ENCODE measurements around the gene OSBPL8. TPM values are rescaled to one million over a fixed set of nuclear protein-coding genes. Genes with fewer than 3 reads are reported as not detected.

The OSBPL8 gene
- total and polyA plus RNA-seq, 2 donors, result 32.7 to 41.7 TPM

- no peaks in the 10 kb centered on the region for H3K9me3 ChIP-seq (ENCODE audit: control insufficient read depth in 2 of 2, insufficient read depth in 1 of 2, low read length in 1 of 2)
- no peak overlapping the region for H3K27ac ChIP-seq (ENCODE audit: low read depth in 1 of 2, low read length in 1 of 2)
- DNase-seq (ENCODE audit: low read depth in 6 of 9, low spot score in 9 of 9), result no peak
- no peaks in the 10 kb centered on the region for H3K36me3 ChIP-seq (ENCODE audit: control insufficient read depth in 2 of 2, insufficient read depth in 2 of 2, low read length in 1 of 2)
- no peaks in the 10 kb centered on the region for H3K4me1 ChIP-seq (ENCODE audit: control insufficient read depth in 2 of 2, insufficient read depth in 2 of 2, low read length in 2 of 2)
- no peak overlapping the region for H3K4me3 ChIP-seq (ENCODE audit: low read length in 2 of 2)
- WGBS, result 83% methylated on average over 3 of the region's 3 CpGs
- no peaks in the 10 kb centered on the region for H3K27me3 ChIP-seq (ENCODE audit: control insufficient read depth in 2 of 2, insufficient read depth in 1 of 2, low read length in 1 of 2)
Observed at GRCh38 chr12:76583301-76583700, 23.7 kb upstream of the OSBPL8 start.

GRCh38 chr12:76573840-76574373, 14.3 kb upstream of the OSBPL8 start:
- H3K4me3 ChIP-seq (ENCODE audit: low read length in 2 of 2), result no peak overlapping the region
- no peaks in the 10 kb centered on the region for H3K27me3 ChIP-seq (ENCODE audit: control insufficient read depth in 2 of 2, insufficient read depth in 1 of 2, low read length in 1 of 2)
- no peak overlapping the region for H3K27ac ChIP-seq (ENCODE audit: low read depth in 1 of 2, low read length in 1 of 2)
- WGBS, result 100% methylated on average over 1 of the region's 1 CpG
- no peaks in the 10 kb centered on the region for H3K4me1 ChIP-seq (ENCODE audit: control insufficient read depth in 2 of 2, insufficient read depth in 2 of 2, low read length in 2 of 2)
- no peaks in the 10 kb centered on the region for H3K36me3 ChIP-seq (ENCODE audit: control insufficient read depth in 2 of 2, insufficient read depth in 2 of 2, low read length in 1 of 2)
- no peak for DNase-seq (ENCODE audit: low read depth in 6 of 9, low spot score in 9 of 9)
- H3K9me3 ChIP-seq (ENCODE audit: control insufficient read depth in 2 of 2, insufficient read depth in 1 of 2, low read length in 1 of 2), result peaks cover 0 to 8% of the 10 kb centered on the region in 2 donors

- Histone ChIP-seq H3K9me3 (ENCODE audit: control insufficient read depth in 2 of 2, insufficient read depth in 1 of 2, low read length in 1 of 2) (peaks cover 0 to 8% of the 10 kb centered on the region in 2 donors), H3K36me3 (ENCODE audit: control insufficient read depth in 2 of 2, insufficient read depth in 2 of 2, low read length in 1 of 2) (no peaks in the 10 kb centered on the region), H3K4me1 (ENCODE audit: control insufficient read depth in 2 of 2, insufficient read depth in 2 of 2, low read length in 2 of 2) (no peaks in the 10 kb centered on the region), H3K27ac (ENCODE audit: low read depth in 1 of 2, low read length in 1 of 2) (no peak overlapping the region), H3K4me3 (ENCODE audit: low read length in 2 of 2) (no peak overlapping the region), H3K27me3 (ENCODE audit: control insufficient read depth in 2 of 2, insufficient read depth in 1 of 2, low read length in 1 of 2) (no peaks in the 10 kb centered on the region)
- WGBS, result 97% methylated on average over 3 of the region's 3 CpGs
- DNase-seq (ENCODE audit: low read depth in 6 of 9, low spot score in 9 of 9), result no peak
Observed at GRCh38 chr12:76571256-76571655, 11.7 kb upstream of the OSBPL8 start.

GRCh38 chr12:76569685-76570604, 10.4 kb upstream of the OSBPL8 start:
- Histone ChIP-seq H3K9me3 (ENCODE audit: control insufficient read depth in 2 of 2, insufficient read depth in 1 of 2, low read length in 1 of 2) (peaks cover 0 to 8% of the 10 kb centered on the region in 2 donors), H3K36me3 (ENCODE audit: control insufficient read depth in 2 of 2, insufficient read depth in 2 of 2, low read length in 1 of 2) (no peaks in the 10 kb centered on the region), H3K4me1 (ENCODE audit: control insufficient read depth in 2 of 2, insufficient read depth in 2 of 2, low read length in 2 of 2) (no peaks in the 10 kb centered on the region), H3K4me3 (ENCODE audit: low read length in 2 of 2) (no peak overlapping the region), H3K27me3 (ENCODE audit: control insufficient read depth in 2 of 2, insufficient read depth in 1 of 2, low read length in 1 of 2) (no peaks in the 10 kb centered on the region), H3K27ac (ENCODE audit: low read depth in 1 of 2, low read length in 1 of 2) (no peak overlapping the region)
- WGBS, result 55% methylated on average over 4 of the region's 4 CpGs
- peak in 1 of 9 donors; percentile 22 for DNase-seq (ENCODE audit: low read depth in 6 of 9, low spot score in 9 of 9)

- H3K36me3 ChIP-seq (ENCODE audit: control insufficient read depth in 2 of 2, insufficient read depth in 2 of 2, low read length in 1 of 2), result no peaks in the 10 kb centered on the region
- H3K27ac ChIP-seq (ENCODE audit: low read depth in 1 of 2, low read length in 1 of 2), result no peak overlapping the region
- no peaks in the 10 kb centered on the region for H3K27me3 ChIP-seq (ENCODE audit: control insufficient read depth in 2 of 2, insufficient read depth in 1 of 2, low read length in 1 of 2)
- WGBS, result 93% methylated on average over 3 of the region's 3 CpGs
- no peaks in the 10 kb centered on the region for H3K4me1 ChIP-seq (ENCODE audit: control insufficient read depth in 2 of 2, insufficient read depth in 2 of 2, low read length in 2 of 2)
- no peak overlapping the region for H3K4me3 ChIP-seq (ENCODE audit: low read length in 2 of 2)
- no peak for DNase-seq (ENCODE audit: low read depth in 6 of 9, low spot score in 9 of 9)
- H3K9me3 ChIP-seq (ENCODE audit: control insufficient read depth in 2 of 2, insufficient read depth in 1 of 2, low read length in 1 of 2), result peaks cover 0 to 8% of the 10 kb centered on the region in 2 donors
Observed at GRCh38 chr12:76568888-76569551, 9.4 kb upstream of the OSBPL8 start.

- DNase-seq (ENCODE audit: low read depth in 6 of 9, low spot score in 9 of 9), result no peak
- H3K4me3 ChIP-seq (ENCODE audit: low read length in 2 of 2), result no peak overlapping the region
- H3K27ac ChIP-seq (ENCODE audit: low read depth in 1 of 2, low read length in 1 of 2), result no peak overlapping the region
- 98% methylated on average over 3 of the region's 3 CpGs for WGBS
- no peaks in the 10 kb centered on the region for H3K36me3 ChIP-seq (ENCODE audit: control insufficient read depth in 2 of 2, insufficient read depth in 2 of 2, low read length in 1 of 2)
- H3K27me3 ChIP-seq (ENCODE audit: control insufficient read depth in 2 of 2, insufficient read depth in 1 of 2, low read length in 1 of 2), result no peaks in the 10 kb centered on the region
- no peaks in the 10 kb centered on the region for H3K4me1 ChIP-seq (ENCODE audit: control insufficient read depth in 2 of 2, insufficient read depth in 2 of 2, low read length in 2 of 2)
- no peaks in the 10 kb centered on the region for H3K9me3 ChIP-seq (ENCODE audit: control insufficient read depth in 2 of 2, insufficient read depth in 1 of 2, low read length in 1 of 2)
Observed at GRCh38 chr12:76568130-76568529, 8.6 kb upstream of the OSBPL8 start.

- Histone ChIP-seq H3K9me3 (ENCODE audit: control insufficient read depth in 2 of 2, insufficient read depth in 1 of 2, low read length in 1 of 2) (no peaks in the 10 kb centered on the region), H3K27ac (ENCODE audit: low read depth in 1 of 2, low read length in 1 of 2) (no peak overlapping the region), H3K4me3 (ENCODE audit: low read length in 2 of 2) (no peak overlapping the region), H3K27me3 (ENCODE audit: control insufficient read depth in 2 of 2, insufficient read depth in 1 of 2, low read length in 1 of 2) (no peaks in the 10 kb centered on the region), H3K36me3 (ENCODE audit: control insufficient read depth in 2 of 2, insufficient read depth in 2 of 2, low read length in 1 of 2) (no peaks in the 10 kb centered on the region), H3K4me1 (ENCODE audit: control insufficient read depth in 2 of 2, insufficient read depth in 2 of 2, low read length in 2 of 2) (no peaks in the 10 kb centered on the region)
- WGBS, result 96% methylated on average over 2 of the region's 2 CpGs
- no peak for DNase-seq (ENCODE audit: low read depth in 6 of 9, low spot score in 9 of 9)
Observed at GRCh38 chr12:76563061-76563460, 3.5 kb upstream of the OSBPL8 start.

- peaks cover 0 to 3% of the 10 kb centered on the region in 2 donors for H3K4me1 ChIP-seq (ENCODE audit: control insufficient read depth in 2 of 2, insufficient read depth in 2 of 2, low read length in 2 of 2)
- H3K4me3 ChIP-seq (ENCODE audit: low read length in 2 of 2), result no peak overlapping the region
- H3K27ac ChIP-seq (ENCODE audit: low read depth in 1 of 2, low read length in 1 of 2), result no peak overlapping the region
- H3K27me3 ChIP-seq (ENCODE audit: control insufficient read depth in 2 of 2, insufficient read depth in 1 of 2, low read length in 1 of 2), result no peaks in the 10 kb centered on the region
- H3K9me3 ChIP-seq (ENCODE audit: control insufficient read depth in 2 of 2, insufficient read depth in 1 of 2, low read length in 1 of 2), result no peaks in the 10 kb centered on the region
- 83% methylated on average over 3 of the region's 3 CpGs for WGBS
- DNase-seq (ENCODE audit: low read depth in 6 of 9, low spot score in 9 of 9), result no peak
- H3K36me3 ChIP-seq (ENCODE audit: control insufficient read depth in 2 of 2, insufficient read depth in 2 of 2, low read length in 1 of 2), result no peaks in the 10 kb centered on the region
Observed at GRCh38 chr12:76562130-76562529, 2.6 kb upstream of the OSBPL8 start.

- H3K4me1 ChIP-seq (ENCODE audit: control insufficient read depth in 2 of 2, insufficient read depth in 2 of 2, low read length in 2 of 2), result peaks cover 0 to 5% of the 10 kb centered on the region in 2 donors
- H3K27ac ChIP-seq (ENCODE audit: low read depth in 1 of 2, low read length in 1 of 2), result peak overlapping the region; percentile 88 to 96
- peak overlapping the region; percentile 89 to 95 for H3K4me3 ChIP-seq (ENCODE audit: low read length in 2 of 2)
- WGBS, result 11% methylated on average over 8 of the region's 8 CpGs
- no peaks in the 10 kb centered on the region for H3K27me3 ChIP-seq (ENCODE audit: control insufficient read depth in 2 of 2, insufficient read depth in 1 of 2, low read length in 1 of 2)
- no peaks in the 10 kb centered on the region for H3K36me3 ChIP-seq (ENCODE audit: control insufficient read depth in 2 of 2, insufficient read depth in 2 of 2, low read length in 1 of 2)
- peak in 2 of 9 donors; percentile 8 to 30 for DNase-seq (ENCODE audit: low read depth in 6 of 9, low spot score in 9 of 9)
- H3K9me3 ChIP-seq (ENCODE audit: control insufficient read depth in 2 of 2, insufficient read depth in 1 of 2, low read length in 1 of 2), result no peaks in the 10 kb centered on the region
Observed at GRCh38 chr12:76560086-76560491, 518 bp upstream of the OSBPL8 start.

All from thymus (tissue), 11 donors.